K562 (cell line): ENCODE results near the gene SH3RF1. TPM values are rescaled to one million over a fixed set of nuclear protein-coding genes. Genes with fewer than 3 reads are reported as not detected.

ENCODE experiments used
- ATAC-seq: fragments of 200-7000 bp; cut with Tn5 transposase; 3 replicates; pipeline ENCODE4 v1.9.1; 2020; ENCODE audit warnings: moderate library complexity
- BruUV-seq: library from RNA; stranded (reverse); fragments of 400-500 nt; replicated peaks from 2 replicates; lab custom pipeline; 2021; lab: Mats Ljungman, UMichigan
- CTCF ChIA-PET: fragments of 300-600 bp; formaldehyde crosslinking; extraction: SDS; loops from one replicate; lab custom pipeline; 2021; ENCODE audit warnings: low intra/inter-chr PET ratio; lab: Yijun Ruan, JAX
- POLR2A ChIA-PET: fragments of 300-600, 350-650 bp; sonication (Branson Sonifier 250); formaldehyde crosslinking; extraction: SDS; loops from one replicate; lab custom pipeline; 2021; ENCODE audit warnings: antibody characterized with exemption, inconsistent platforms; lab: Yijun Ruan, JAX
- DNase-seq, 4 experiments: peaks; one replicate each; pipeline versions ENCODE4 v3.0.0 to v3.0.0-alpha.2; 2011 to 2018; ENCODE audit warnings: low spot score in 3 of 4, mixed read lengths in 3 of 4; ENCODE audit errors: extremely low read depth in 1 of 4
- FAIRE-seq: peaks from 2 replicates; lab custom pipeline; 2011; peaks lifted over from hg19 to GRCh38; lab: Jason Lieb, UNC
- H2AFZ ChIP-seq: 2 replicates; pipeline ENCODE4 v1.6.0; 2011; ENCODE audit warnings: low read depth, low read length, control low read depth, inconsistent platforms
- H3K27ac ChIP-seq: fragments of 200-600 bp; 3 replicates; pipeline ENCODE4 v1.8.0; 2011; ENCODE audit warnings: low read depth, mild to moderate bottlenecking, control low read depth, inconsistent platforms, low read length, moderate library complexity, mixed read lengths; ENCODE audit errors: extremely low read depth
- H3K27me3 ChIP-seq, 2 experiments: fragments of 300-600 bp in 1 of 2; 2 replicates in 1 of 2; 3 replicates in 1 of 2; pipeline versions ENCODE4 v1.6.0 to v1.8.0; 2011; ENCODE audit warnings: inconsistent platforms in 2 of 2, low read length in 2 of 2, mild to moderate bottlenecking in 1 of 2, mixed read lengths in 1 of 2, moderate library complexity in 1 of 2; ENCODE audit not compliant: control insufficient read depth in 2 of 2, insufficient read depth in 2 of 2
- H3K36me3 ChIP-seq: fragments of 300-600 bp; 3 replicates; pipeline ENCODE4 v1.8.0; 2011; ENCODE audit warnings: mild to moderate bottlenecking, low read length, inconsistent platforms; ENCODE audit not compliant: control insufficient read depth, insufficient read depth
- H3K4me1 ChIP-seq, 2 experiments: fragments of 200-600 bp in 1 of 2; replicated peaks in 1 of 2; 2 replicates in 1 of 2; 3 replicates in 1 of 2; pipeline versions ENCODE4 v1.5.1 to v1.8.0; 2011; ENCODE audit warnings: inconsistent platforms in 2 of 2, low read length in 2 of 2, mild to moderate bottlenecking in 1 of 2, mixed read lengths in 1 of 2, moderate library complexity in 1 of 2; ENCODE audit not compliant: control insufficient read depth in 2 of 2, insufficient read depth in 2 of 2
- H3K4me2 ChIP-seq: 2 replicates; pipeline ENCODE4 v1.6.1; 2011; ENCODE audit warnings: low read length, control low read depth, inconsistent platforms, mixed read lengths; ENCODE audit not compliant: insufficient read depth
- H3K4me3 ChIP-seq: fragments of 200-600 bp; sonication (generic), shearing (Covaris generic); 2 replicates; pipeline ENCODE4 v1.5.1; 2016; ENCODE audit warnings: control low read depth, inconsistent platforms
- H3K79me2 ChIP-seq: fragments of 200-600 bp; 3 replicates; pipeline ENCODE4 v1.8.0; 2011; ENCODE audit warnings: low read length, inconsistent platforms; ENCODE audit not compliant: control insufficient read depth, insufficient read depth
- H3K9ac ChIP-seq, 2 experiments: 2 replicates each; pipeline versions ENCODE4 v1.6.0 to v1.6.1; 2011; ENCODE audit warnings: low read depth in 2 of 2, low read length in 2 of 2, control low read depth in 1 of 2, inconsistent platforms in 1 of 2, mild to moderate bottlenecking in 1 of 2, mixed read lengths in 1 of 2; ENCODE audit not compliant: insufficient read depth in 1 of 2
- H3K9me1 ChIP-seq: one replicate; pipeline ENCODE4 v1.6.0; 2011; ENCODE audit warnings: inconsistent platforms, mild to moderate bottlenecking, low read length, moderate library complexity; ENCODE audit not compliant: control insufficient read depth, insufficient read depth
- H3K9me3 ChIP-seq: replicated peaks from 2 replicates; pipeline ENCODE4 v1.5.1; 2011; ENCODE audit warnings: low read depth, low read length, inconsistent platforms; ENCODE audit not compliant: control insufficient read depth, insufficient read depth
- H4K20me1 ChIP-seq: replicated peaks from 2 replicates; pipeline ENCODE4 v1.6.1; 2011; ENCODE audit warnings: low read length, inconsistent platforms, mixed read lengths; ENCODE audit not compliant: control insufficient read depth, insufficient read depth
- ARID2 ChIP-seq: fragments of 450-650 bp; IDR thresholded peaks from 2 replicates; pipeline ENCODE4 v1.6.1; 2017; ENCODE audit warnings: antibody characterized with exemption, mild to moderate bottlenecking
- CEBPB ChIP-seq: fragments of 450-650 bp; IDR thresholded peaks from 2 replicates; pipeline ENCODE4 v1.6.1; 2016; ENCODE audit warnings: missing genetic modification characterization, missing compliant biosample characterization
- CREB1 ChIP-seq, 2 experiments: sonication (generic) in 1 of 2; formaldehyde crosslinking in 1 of 2; IDR thresholded peaks; 2 replicates each; pipeline versions ENCODE4 v1.6.1 to v1.8.0; 2012 to 2022; ENCODE audit warnings: inconsistent platforms in 1 of 2, mild to moderate bottlenecking in 1 of 2, missing genetic modification reagents in 1 of 2, moderate library complexity in 1 of 2
- GTF2E2 ChIP-seq: fragments of 200-800 bp; sonication (Bioruptor generic); IDR thresholded peaks from 2 replicates; pipeline ENCODE4 v1.6.1; 2016; ENCODE audit warnings: missing genetic modification characterization, missing compliant biosample characterization
- IFI16 ChIP-seq: fragments of 250-450 bp; sonication (Bioruptor Pico); IDR thresholded peaks from 2 replicates; pipeline ENCODE4 v2.1.2; 2022; ENCODE audit warnings: mild to moderate bottlenecking, inconsistent platforms
- KDM5B ChIP-seq: fragments of 200-600 bp; sonication (generic); IDR thresholded peaks from 2 replicates; pipeline ENCODE4 v1.6.1; 2012; ENCODE audit warnings: low read depth, mild to moderate bottlenecking, moderate library complexity, low read length, control low read depth, inconsistent platforms; ENCODE audit not compliant: insufficient replicate concordance
- SIRT6 ChIP-seq: IDR thresholded peaks from one replicate; pipeline ENCODE4 v1.6.1; 2012; ENCODE audit warnings: low read depth, mild to moderate bottlenecking, control low read depth, inconsistent platforms, low read length, moderate library complexity
- SRSF3 ChIP-seq: fragments of 200-400 bp; formaldehyde crosslinking; IDR thresholded peaks from 2 replicates; pipeline ENCODE4 v1.6.1; 2016; ENCODE audit warnings: mild to moderate bottlenecking, low read length, moderate library complexity; ENCODE audit not compliant: insufficient read depth
- YBX1 ChIP-seq: fragments of 450-650 bp; IDR thresholded peaks from 2 replicates; pipeline ENCODE4 v1.7.1; 2016; ENCODE audit warnings: mild to moderate bottlenecking
- WGBS: fragments of 100-300 bp; shearing (Covaris generic); methylation state at CpG from one replicate; pipeline ENCODE4 v1.1.6; 2016; ENCODE audit warnings: low coverage, mixed read lengths; ENCODE audit not compliant: insufficient coverage; ENCODE audit errors: missing lambda C conversion rate; 5-methylcytosine and 5-hydroxymethylcytosine counted together
- in situ Hi-C: fragments of 300-500 bp; cut with MboI; formaldehyde crosslinking; loops from 4 replicates; pipeline ENCODE4 v1.15.0; 2018; ENCODE audit warnings: inconsistent platforms, mixed read lengths
- intact Hi-C: fragments of 100-400 bp; cut with micrococcal nuclease; formaldehyde crosslinking; loops from 2 replicates; pipeline ENCODE4 v1.14.2; 2022
- polyA plus RNA-seq, 8 experiments: library from polyadenylated mRNA; depleted of rRNA in 4 of 8; stranded (reverse) in 5 of 8; unstranded in 3 of 8; fragments of >200 nt; fragmentation: Nextera tagmentation in 2 of 8; fragmentation: Illumina TruSeq in 1 of 8; extraction: Ambion mirVana in 2 of 8; extraction: Trizol in 1 of 8; gene quantifications; 2 replicates each; pipeline versions ENCODE4 v1.2.1 to v1.2.3, GENCODE V29; 2011 to 2014; ENCODE audit warnings: inconsistent platforms in 1 of 8, missing spikeins in 1 of 8
- total RNA-seq, 7 experiments: library from RNA; depleted of rRNA in 6 of 7; stranded (reverse); fragments of >200 nt in 6 of 7; fragmentation: Illumina TruSeq in 2 of 7; extraction: Trizol in 2 of 7; gene quantifications; 2 replicates each; pipeline versions ENCODE4 v1.2.1 to v1.2.3, GENCODE V29; 2011 to 2021; ENCODE audit warnings: low replicate concordance in 1 of 7
- TF ChIP-seq, protein P1 (sequence below), 2 experiments: IDR thresholded peaks; 2 replicates each; pipeline ENCODE4 v1.6.1; 2012; ENCODE audit warnings: improper control_type of control experiment in 2 of 2, low read depth in 2 of 2, low read length in 2 of 2, borderline replicate concordance in 1 of 2
- TF ChIP-seq, protein P2 (sequence below): fragments of 250-450 bp; sonication (Bioruptor Pico); IDR thresholded peaks from 2 replicates; pipeline ENCODE4 v1.9.0; 2021; ENCODE audit warnings: mild to moderate bottlenecking, inconsistent platforms
- TF ChIP-seq, protein P3 (sequence below): fragments of 250-450 bp; sonication (Bioruptor Pico); IDR thresholded peaks from 2 replicates; pipeline ENCODE4 v1.4.0; 2020; ENCODE audit warnings: mild to moderate bottlenecking, moderate library complexity

Gene SH3RF1
- total and polyA plus RNA-seq, 9 of the 15 experiments (the other 6 are each of a cell fraction or from before 2014, with no cell fraction given), result 0.04 to 0.16 (median 0.11) TPM; not detected in 6

DNA sequence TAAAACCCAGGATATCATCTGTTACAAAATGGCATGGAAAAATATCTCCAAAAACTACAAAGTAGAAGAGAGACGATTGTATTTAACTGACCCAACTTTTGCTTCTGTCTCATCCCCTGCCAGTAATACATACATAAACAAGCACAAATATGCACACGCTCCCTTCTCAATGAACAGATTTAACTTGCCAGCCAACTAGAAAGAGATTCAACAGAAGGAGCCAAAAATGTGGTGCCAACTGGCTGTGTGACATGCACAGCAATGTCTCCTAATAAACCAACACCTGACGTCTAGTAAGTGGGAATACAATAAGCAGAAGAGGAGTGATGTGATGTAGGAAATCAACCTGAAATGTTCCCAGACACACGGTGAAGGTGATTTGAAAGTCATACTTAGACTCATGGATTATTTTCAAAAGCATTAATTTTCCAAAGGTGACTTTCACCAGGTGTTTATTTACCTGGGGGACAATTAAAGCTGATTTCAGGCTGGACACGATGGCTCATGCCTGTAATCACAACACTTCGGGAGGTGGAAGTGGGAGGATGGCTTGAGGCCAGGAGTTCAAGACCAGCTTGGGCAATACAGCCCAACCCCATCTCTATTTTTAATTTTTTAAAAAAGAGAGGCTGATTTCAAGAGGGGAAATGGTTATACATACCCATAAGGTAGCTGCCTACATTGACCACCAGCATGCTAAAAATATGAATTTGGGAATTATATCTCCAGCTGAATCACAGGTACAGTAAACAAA lies 33.7 kb downstream of the SH3RF1 start (continued):
- TF ChIP-seq KDM5B (no peak), SIRT6 (no peak), GTF2E2 (tag) (no peak), SRSF3 (no peak), YBX1 (no peak)

DNA sequence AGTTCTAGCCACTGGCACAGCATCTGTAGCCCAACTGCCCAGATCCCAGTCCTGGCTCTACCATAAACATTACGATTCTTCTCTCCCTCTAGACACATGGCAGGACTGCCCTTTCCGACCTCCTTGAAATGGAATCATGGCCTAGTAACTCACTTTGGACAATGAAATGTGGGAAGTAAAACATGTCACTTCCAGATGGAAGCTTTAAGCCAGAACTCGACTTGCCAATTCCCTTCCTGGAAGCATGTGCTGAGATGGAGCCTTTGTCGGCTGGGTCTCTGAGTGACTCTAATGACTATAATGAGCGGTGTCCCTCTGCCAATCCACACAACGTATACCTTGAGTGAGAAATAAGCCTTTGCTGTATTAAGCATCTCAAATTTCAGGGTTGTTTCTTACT lies 34.7 kb downstream of the SH3RF1 start:
- no peaks in the 10 kb centered on the region for H3K9me1 ChIP-seq
- H3K9me3 ChIP-seq, result no peaks in the 10 kb centered on the region
- H4K20me1 ChIP-seq, result no peaks in the 10 kb centered on the region
- no peaks in the 10 kb centered on the region for H3K36me3 ChIP-seq
- no peak overlapping the region for H3K4me3 ChIP-seq
- no peak for ATAC-seq
- in situ Hi-C loops (no loop called here), intact Hi-C loops (no loop called here)
- ChIA-PET POLR2A (no interaction called here), CTCF (no interaction called here)
- H3K4me1 ChIP-seq, result no peaks in the 10 kb centered on the region
- no peak for FAIRE-seq
- no peak overlapping the region for H3K27ac ChIP-seq
- BruUV-seq, result no TSS peak
- DNase-seq, result no peak
- WGBS, result 1% methylated on average over 6 of the region's 6 CpGs
- no peak overlapping the region for H3K4me2 ChIP-seq
- H3K9ac ChIP-seq, result no peak overlapping the region
- peaks cover 0 to 7% of the 10 kb centered on the region in 2 experiments; a peak in 3 of 5 replicates for H3K27me3 ChIP-seq
- no peaks in the 10 kb centered on the region for H3K79me2 ChIP-seq
- no peak overlapping the region for H2AFZ ChIP-seq
- no peak for TF ChIP-seq CREB1 (IDR thresholded peaks at IDR 0.05)
- TF ChIP-seq CREB1 (CRISPR knock-in tag; IDR thresholded peaks at IDR 0.05), result no peak
- TF ChIP-seq, protein P1, sequence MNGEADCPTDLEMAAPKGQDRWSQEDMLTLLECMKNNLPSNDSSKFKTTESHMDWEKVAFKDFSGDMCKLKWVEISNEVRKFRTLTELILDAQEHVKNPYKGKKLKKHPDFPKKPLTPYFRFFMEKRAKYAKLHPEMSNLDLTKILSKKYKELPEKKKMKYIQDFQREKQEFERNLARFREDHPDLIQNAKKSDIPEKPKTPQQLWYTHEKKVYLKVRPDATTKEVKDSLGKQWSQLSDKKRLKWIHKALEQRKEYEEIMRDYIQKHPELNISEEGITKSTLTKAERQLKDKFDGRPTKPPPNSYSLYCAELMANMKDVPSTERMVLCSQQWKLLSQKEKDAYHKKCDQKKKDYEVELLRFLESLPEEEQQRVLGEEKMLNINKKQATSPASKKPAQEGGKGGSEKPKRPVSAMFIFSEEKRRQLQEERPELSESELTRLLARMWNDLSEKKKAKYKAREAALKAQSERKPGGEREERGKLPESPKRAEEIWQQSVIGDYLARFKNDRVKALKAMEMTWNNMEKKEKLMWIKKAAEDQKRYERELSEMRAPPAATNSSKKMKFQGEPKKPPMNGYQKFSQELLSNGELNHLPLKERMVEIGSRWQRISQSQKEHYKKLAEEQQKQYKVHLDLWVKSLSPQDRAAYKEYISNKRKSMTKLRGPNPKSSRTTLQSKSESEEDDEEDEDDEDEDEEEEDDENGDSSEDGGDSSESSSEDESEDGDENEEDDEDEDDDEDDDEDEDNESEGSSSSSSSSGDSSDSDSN (IDR thresholded peaks at IDR 0.05; ENCODE audit: borderline replicate concordance in 1 of 2, low read depth in 2 of 2, low read length in 2 of 2), result no peak
- TF ChIP-seq, protein P2, sequence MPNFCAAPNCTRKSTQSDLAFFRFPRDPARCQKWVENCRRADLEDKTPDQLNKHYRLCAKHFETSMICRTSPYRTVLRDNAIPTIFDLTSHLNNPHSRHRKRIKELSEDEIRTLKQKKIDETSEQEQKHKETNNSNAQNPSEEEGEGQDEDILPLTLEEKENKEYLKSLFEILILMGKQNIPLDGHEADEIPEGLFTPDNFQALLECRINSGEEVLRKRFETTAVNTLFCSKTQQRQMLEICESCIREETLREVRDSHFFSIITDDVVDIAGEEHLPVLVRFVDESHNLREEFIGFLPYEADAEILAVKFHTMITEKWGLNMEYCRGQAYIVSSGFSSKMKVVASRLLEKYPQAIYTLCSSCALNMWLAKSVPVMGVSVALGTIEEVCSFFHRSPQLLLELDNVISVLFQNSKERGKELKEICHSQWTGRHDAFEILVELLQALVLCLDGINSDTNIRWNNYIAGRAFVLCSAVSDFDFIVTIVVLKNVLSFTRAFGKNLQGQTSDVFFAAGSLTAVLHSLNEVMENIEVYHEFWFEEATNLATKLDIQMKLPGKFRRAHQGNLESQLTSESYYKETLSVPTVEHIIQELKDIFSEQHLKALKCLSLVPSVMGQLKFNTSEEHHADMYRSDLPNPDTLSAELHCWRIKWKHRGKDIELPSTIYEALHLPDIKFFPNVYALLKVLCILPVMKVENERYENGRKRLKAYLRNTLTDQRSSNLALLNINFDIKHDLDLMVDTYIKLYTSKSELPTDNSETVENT, result no peak
- TF ChIP-seq, protein P3, sequence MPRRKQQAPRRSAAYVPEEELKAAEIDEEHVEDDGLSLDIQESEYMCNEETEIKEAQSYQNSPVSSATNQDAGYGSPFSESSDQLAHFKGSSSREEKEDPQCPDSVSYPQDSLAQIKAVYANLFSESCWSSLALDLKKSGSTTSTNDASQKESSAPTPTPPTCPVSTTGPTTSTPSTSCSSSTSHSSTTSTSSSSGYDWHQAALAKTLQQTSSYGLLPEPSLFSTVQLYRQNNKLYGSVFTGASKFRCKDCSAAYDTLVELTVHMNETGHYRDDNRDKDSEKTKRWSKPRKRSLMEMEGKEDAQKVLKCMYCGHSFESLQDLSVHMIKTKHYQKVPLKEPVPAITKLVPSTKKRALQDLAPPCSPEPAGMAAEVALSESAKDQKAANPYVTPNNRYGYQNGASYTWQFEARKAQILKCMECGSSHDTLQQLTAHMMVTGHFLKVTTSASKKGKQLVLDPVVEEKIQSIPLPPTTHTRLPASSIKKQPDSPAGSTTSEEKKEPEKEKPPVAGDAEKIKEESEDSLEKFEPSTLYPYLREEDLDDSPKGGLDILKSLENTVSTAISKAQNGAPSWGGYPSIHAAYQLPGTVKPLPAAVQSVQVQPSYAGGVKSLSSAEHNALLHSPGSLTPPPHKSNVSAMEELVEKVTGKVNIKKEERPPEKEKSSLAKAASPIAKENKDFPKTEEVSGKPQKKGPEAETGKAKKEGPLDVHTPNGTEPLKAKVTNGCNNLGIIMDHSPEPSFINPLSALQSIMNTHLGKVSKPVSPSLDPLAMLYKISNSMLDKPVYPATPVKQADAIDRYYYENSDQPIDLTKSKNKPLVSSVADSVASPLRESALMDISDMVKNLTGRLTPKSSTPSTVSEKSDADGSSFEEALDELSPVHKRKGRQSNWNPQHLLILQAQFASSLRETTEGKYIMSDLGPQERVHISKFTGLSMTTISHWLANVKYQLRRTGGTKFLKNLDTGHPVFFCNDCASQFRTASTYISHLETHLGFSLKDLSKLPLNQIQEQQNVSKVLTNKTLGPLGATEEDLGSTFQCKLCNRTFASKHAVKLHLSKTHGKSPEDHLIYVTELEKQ (CRISPR knock-in tag), result no peak
- no peak for TF ChIP-seq ARID2
- no peak for TF ChIP-seq IFI16 (CRISPR knock-in tag)
- no peak for TF ChIP-seq CEBPB
